Liver (tissue), 3 donors: Measurements from ENCODE around the gene CBR1.

Experiments used
- HNF4A ChIP-seq, 2 donors: conservative IDR thresholded peaks; 2 replicates each; pipeline ENCODE4 v1.6.1; 2016; ENCODE audit warnings: antibody characterized with exemption in 2 of 2, mild to moderate bottlenecking in 2 of 2
- TAF1 ChIP-seq: conservative IDR thresholded peaks from 2 replicates; pipeline ENCODE4 v1.6.1; 2016; ENCODE audit warnings: antibody characterized with exemption, mild to moderate bottlenecking
- TF ChIP-seq, protein P1 (sequence below): fragments of 150-350 bp; IDR thresholded peaks from 2 replicates; pipeline ENCODE4 v1.5.1; 2017; ENCODE audit warnings: improper control_type of control experiment, low read depth, low read length; ENCODE audit not compliant: missing input control
- TF ChIP-seq, protein P2 (sequence below): IDR thresholded peaks from 2 replicates; pipeline ENCODE4 v1.6.1; 2016; ENCODE audit warnings: antibody characterized with exemption
- TF ChIP-seq, protein P3 (sequence below): IDR thresholded peaks from 2 replicates; pipeline ENCODE4 v1.6.1; 2016; ENCODE audit warnings: antibody characterized with exemption
- donor health status: healthy.
- donor health status: healthy.

DNA sequence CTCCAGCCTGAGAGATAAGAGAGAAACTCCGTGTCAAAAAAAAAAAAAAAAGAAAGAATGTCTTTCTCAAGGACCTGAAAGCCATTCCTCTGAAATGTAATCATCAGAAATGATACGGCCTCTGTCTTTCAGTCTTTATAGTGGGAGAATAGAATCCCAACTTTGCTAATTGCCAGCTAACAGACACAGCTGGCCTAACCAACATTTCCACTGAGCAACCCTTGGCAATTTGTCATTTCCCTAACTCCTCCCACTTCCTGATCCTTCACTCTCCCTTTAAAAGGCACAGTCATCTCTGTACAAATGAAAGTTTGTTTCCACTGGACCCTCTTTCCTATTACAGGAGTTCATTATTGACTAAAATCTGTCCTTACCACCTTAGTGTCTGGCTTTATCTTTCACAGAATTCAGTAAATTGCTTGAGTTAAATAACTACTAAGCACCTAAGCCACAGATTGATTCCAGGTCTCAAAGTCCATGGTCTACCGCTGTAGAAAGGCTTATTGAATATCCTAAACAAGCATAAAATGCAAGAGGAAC is 4.3 kb upstream of the CBR1 start:
- TF ChIP-seq, protein P1, sequence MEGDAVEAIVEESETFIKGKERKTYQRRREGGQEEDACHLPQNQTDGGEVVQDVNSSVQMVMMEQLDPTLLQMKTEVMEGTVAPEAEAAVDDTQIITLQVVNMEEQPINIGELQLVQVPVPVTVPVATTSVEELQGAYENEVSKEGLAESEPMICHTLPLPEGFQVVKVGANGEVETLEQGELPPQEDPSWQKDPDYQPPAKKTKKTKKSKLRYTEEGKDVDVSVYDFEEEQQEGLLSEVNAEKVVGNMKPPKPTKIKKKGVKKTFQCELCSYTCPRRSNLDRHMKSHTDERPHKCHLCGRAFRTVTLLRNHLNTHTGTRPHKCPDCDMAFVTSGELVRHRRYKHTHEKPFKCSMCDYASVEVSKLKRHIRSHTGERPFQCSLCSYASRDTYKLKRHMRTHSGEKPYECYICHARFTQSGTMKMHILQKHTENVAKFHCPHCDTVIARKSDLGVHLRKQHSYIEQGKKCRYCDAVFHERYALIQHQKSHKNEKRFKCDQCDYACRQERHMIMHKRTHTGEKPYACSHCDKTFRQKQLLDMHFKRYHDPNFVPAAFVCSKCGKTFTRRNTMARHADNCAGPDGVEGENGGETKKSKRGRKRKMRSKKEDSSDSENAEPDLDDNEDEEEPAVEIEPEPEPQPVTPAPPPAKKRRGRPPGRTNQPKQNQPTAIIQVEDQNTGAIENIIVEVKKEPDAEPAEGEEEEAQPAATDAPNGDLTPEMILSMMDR = no peak
- no peak for TF ChIP-seq TAF1
- peak; percentile 87 to 95 for TF ChIP-seq HNF4A (conservative IDR thresholded peaks at IDR 0.05)
- TF ChIP-seq, protein P2, sequence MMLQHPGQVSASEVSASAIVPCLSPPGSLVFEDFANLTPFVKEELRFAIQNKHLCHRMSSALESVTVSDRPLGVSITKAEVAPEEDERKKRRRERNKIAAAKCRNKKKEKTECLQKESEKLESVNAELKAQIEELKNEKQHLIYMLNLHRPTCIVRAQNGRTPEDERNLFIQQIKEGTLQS = peak; percentile 46
- TF ChIP-seq, protein P3, sequence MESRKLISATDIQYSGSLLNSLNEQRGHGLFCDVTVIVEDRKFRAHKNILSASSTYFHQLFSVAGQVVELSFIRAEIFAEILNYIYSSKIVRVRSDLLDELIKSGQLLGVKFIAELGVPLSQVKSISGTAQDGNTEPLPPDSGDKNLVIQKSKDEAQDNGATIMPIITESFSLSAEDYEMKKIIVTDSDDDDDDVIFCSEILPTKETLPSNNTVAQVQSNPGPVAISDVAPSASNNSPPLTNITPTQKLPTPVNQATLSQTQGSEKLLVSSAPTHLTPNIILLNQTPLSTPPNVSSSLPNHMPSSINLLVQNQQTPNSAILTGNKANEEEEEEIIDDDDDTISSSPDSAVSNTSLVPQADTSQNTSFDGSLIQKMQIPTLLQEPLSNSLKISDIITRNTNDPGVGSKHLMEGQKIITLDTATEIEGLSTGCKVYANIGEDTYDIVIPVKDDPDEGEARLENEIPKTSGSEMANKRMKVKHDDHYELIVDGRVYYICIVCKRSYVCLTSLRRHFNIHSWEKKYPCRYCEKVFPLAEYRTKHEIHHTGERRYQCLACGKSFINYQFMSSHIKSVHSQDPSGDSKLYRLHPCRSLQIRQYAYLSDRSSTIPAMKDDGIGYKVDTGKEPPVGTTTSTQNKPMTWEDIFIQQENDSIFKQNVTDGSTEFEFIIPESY = peak; percentile 62
